ENCODE results near the gene GSTM5.
A peak's percentile ranks its signal among the peaks of the same experiment; 100 is the strongest.
"Not testable (repeated sequence)": the region's sequence is repeated elsewhere in the genome, so short reads cannot be mapped to it uniquely, and the experiment has no call there.

GSTM5 gene

GRCh38 chr1:109697066-109697465 lies 15.0 kb upstream of the GSTM5 start:
- no peak for DNase-seq (ENCODE audit: low spot score)

GRCh38 chr1:109697861-109698260 lies 14.2 kb upstream of the GSTM5 start:
- not testable (repeated sequence) for DNase-seq (ENCODE audit: low spot score)

GRCh38 chr1:109702940-109703339 lies 9.1 kb upstream of the GSTM5 start:
- DNase-seq (ENCODE audit: low spot score), result not testable (repeated sequence)

- no peak for DNase-seq (ENCODE audit: low spot score)
These were observed 7.9 kb upstream of the GSTM5 start for GRCh38 chr1:109704173-109704572.

- DNase-seq (ENCODE audit: low spot score), result no peak
These were observed 6.6 kb upstream of the GSTM5 start for GRCh38 chr1:109705411-109705810.

GRCh38 chr1:109708949-109709348 lies 3.1 kb upstream of the GSTM5 start:
- not testable (repeated sequence) for DNase-seq (ENCODE audit: low spot score)

- not testable (repeated sequence) for DNase-seq (ENCODE audit: low spot score)
These were observed 2.2 kb upstream of the GSTM5 start for GRCh38 chr1:109709822-109710221.

GRCh38 chr1:109712321-109712864 lies 342 bp downstream of the GSTM5 start:
- DNase-seq (ENCODE audit: low spot score), result no peak

- DNase-seq (ENCODE audit: low spot score), result no peak
These were observed 1.6 kb downstream of the GSTM5 start for GRCh38 chr1:109713636-109714035.

- no peak for DNase-seq (ENCODE audit: low spot score)
These were observed 2.8 kb downstream of the GSTM5 start for GRCh38 chr1:109714661-109715372.

- DNase-seq (ENCODE audit: low spot score), result no peak
These were observed 4.1 kb downstream of the GSTM5 start for GRCh38 chr1:109716121-109716520.

GRCh38 chr1:109716570-109717090 lies 4.6 kb downstream of the GSTM5 start:
- DNase-seq (ENCODE audit: low spot score), result no peak

GRCh38 chr1:109717729-109718128 lies 5.7 kb downstream of the GSTM5 start:
- DNase-seq (ENCODE audit: low spot score), result no peak

GRCh38 chr1:109718495-109718894 lies 6.4 kb downstream of the GSTM5 start:
- DNase-seq (ENCODE audit: low spot score), result peak; percentile 70

- no peak for DNase-seq (ENCODE audit: low spot score)
These were observed 7.3 kb downstream of the GSTM5 start for GRCh38 chr1:109719337-109719837.

GRCh38 chr1:109721042-109721441 lies 9.0 kb downstream of the GSTM5 start:
- DNase-seq (ENCODE audit: low spot score), result no peak

GRCh38 chr1:109721971-109722370 lies 9.9 kb downstream of the GSTM5 start:
- no peak for DNase-seq (ENCODE audit: low spot score)

- DNase-seq (ENCODE audit: low spot score), result no peak
These were observed 11.0 kb downstream of the GSTM5 start for GRCh38 chr1:109722908-109723691.

GRCh38 chr1:109724933-109725332 lies 12.9 kb downstream of the GSTM5 start:
- DNase-seq (ENCODE audit: low spot score), result no peak

GRCh38 chr1:109725510-109725909 lies 13.5 kb downstream of the GSTM5 start:
- DNase-seq (ENCODE audit: low spot score), result no peak

GRCh38 chr1:109726007-109726406 lies 14.0 kb downstream of the GSTM5 start:
- DNase-seq (ENCODE audit: low spot score), result no peak

GRCh38 chr1:109726728-109727373 lies 14.8 kb downstream of the GSTM5 start:
- DNase-seq (ENCODE audit: low spot score), result no peak

Data from HuH-7 (cell line).